NCI-H345 (cell line): ENCODE results near the gene DGCR2.
"Not testable (repeated sequence)": the region's sequence is repeated elsewhere in the genome, so short reads cannot be mapped to it uniquely, and the experiment has no call there.

Experiments used
- DNase-seq: peaks from one replicate; lab custom pipeline; 2025; lab: John Stamatoyannopoulos, UW

Gene DGCR2

GRCh38 chr22:19109198-19110063 lies 12.8 kb downstream of the DGCR2 start:
- DNase-seq: no peak

GRCh38 chr22:19108807-19109197 lies 13.4 kb downstream of the DGCR2 start:
- DNase-seq: no peak

- no peak for DNase-seq
These were observed 14.5 kb downstream of the DGCR2 start for GRCh38 chr22:19107730-19108074.

- no peak for DNase-seq
These were observed 15.1 kb downstream of the DGCR2 start for GRCh38 chr22:19106886-19107729.

- no peak for DNase-seq
These were observed 16.1 kb downstream of the DGCR2 start for GRCh38 chr22:19105867-19106802.

- no peak for DNase-seq
These were observed 16.8 kb downstream of the DGCR2 start for GRCh38 chr22:19105456-19105855.

- DNase-seq: no peak
These were observed 18.1 kb downstream of the DGCR2 start for GRCh38 chr22:19103880-19104821.

GRCh38 chr22:19098157-19098556 lies 24.1 kb downstream of the DGCR2 start:
- no peak for DNase-seq

- no peak for DNase-seq
These were observed 24.7 kb downstream of the DGCR2 start for GRCh38 chr22:19097518-19097917.

GRCh38 chr22:19096555-19096954 lies 25.7 kb downstream of the DGCR2 start:
- DNase-seq: no peak

- no peak for DNase-seq
These were observed 27.7 kb downstream of the DGCR2 start for GRCh38 chr22:19094393-19094997.

GRCh38 chr22:19092725-19093124 lies 29.5 kb downstream of the DGCR2 start:
- no peak for DNase-seq

GRCh38 chr22:19090586-19091127 lies 31.6 kb downstream of the DGCR2 start:
- no peak for DNase-seq

- DNase-seq: no peak
These were observed 32.0 kb downstream of the DGCR2 start for GRCh38 chr22:19090183-19090582.

- DNase-seq: no peak
These were observed 33.2 kb downstream of the DGCR2 start for GRCh38 chr22:19088866-19089595.

- no peak for DNase-seq
These were observed 35.3 kb downstream of the DGCR2 start for GRCh38 chr22:19086896-19087295.

GRCh38 chr22:19086417-19086816 lies 35.8 kb downstream of the DGCR2 start:
- no peak for DNase-seq

- DNase-seq: no peak
These were observed 36.9 kb downstream of the DGCR2 start for GRCh38 chr22:19085233-19085718.

GRCh38 chr22:19084586-19084985 lies 37.6 kb downstream of the DGCR2 start:
- not testable (repeated sequence) for DNase-seq
